HG03064 (cell line): ENCODE results near the gene OR5B12.
"Not testable (repeated sequence)": the region's sequence is repeated elsewhere in the genome, so short reads cannot be mapped to it uniquely, and the experiment has no call there.

ENCODE experiments used
- ATAC-seq: cut with Tn5 transposase; IDR thresholded peaks from one replicate; pipeline ENCODE4 v1.9.1; 2021; ENCODE audit warnings: low read depth; ENCODE audit not compliant: unreplicated experiment

OR5B12 gene

DNA sequence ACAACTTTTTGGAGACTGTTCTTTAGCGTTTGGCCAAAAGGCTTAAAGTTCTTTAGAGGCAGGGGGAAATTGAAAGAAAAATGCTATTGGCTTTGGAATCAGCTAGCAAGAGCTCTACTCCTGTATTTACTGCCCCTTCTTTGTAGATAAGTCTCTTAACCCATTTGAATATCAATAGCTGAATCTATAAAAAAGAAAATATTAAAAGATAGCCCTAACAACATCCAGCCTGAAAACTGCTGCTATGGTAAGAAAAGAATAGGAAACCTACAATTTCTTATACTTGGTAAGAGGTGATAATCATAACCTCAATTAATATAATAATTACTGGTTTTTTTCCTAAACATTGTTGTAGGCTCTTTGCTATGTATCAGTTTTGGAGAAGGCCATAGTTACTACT is at the start of gene OR5B12:
Gene OR5B12, minus strand, starts transcription at position 101 of the 400 bp plus-strand sequence. CDS start 2,085 bp downstream, outside the sequence.
- no peak for ATAC-seq

DNA sequence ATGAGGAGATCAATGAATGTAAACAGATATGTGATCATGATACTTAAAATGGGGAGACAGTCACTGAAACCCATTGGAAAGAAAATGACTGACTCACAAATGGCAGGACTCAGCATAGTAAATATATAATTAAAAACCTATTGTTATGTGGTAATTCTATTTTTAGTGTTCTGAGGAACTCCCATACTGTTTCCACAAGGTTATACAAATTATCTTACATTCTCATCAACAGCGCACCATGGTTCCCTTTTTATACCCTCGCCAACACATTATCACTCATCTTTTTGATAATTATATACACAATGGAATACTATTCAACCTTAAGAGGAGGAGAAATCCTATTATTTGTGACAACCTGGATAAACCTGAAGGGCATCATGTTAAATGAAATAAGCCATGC is 48.8 kb upstream of the OR5B12 start:
- no peak for ATAC-seq

- ATAC-seq: no peak
These were observed 45.1 kb upstream of the OR5B12 start for GRCh38 chr11:58487170-58487569.

DNA sequence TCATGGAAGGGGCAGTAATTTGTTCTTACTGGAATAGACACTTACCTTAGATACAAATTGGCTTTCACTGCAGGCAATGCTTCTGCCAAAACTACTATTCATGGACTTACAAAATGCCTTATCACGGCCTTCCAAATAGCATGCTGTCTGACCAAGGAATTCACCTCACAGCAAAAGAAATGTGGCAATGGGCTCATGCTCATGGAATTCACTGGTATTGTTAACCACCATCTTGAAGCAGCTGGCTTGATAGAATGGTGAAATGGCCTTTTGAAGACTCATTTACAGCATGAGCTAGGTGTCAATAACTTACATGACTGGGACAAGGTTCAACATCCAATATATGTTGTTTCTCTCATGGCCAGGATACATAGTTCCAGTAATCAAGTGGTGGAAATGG is 43.9 kb upstream of the OR5B12 start:
- no peak for ATAC-seq

DNA sequence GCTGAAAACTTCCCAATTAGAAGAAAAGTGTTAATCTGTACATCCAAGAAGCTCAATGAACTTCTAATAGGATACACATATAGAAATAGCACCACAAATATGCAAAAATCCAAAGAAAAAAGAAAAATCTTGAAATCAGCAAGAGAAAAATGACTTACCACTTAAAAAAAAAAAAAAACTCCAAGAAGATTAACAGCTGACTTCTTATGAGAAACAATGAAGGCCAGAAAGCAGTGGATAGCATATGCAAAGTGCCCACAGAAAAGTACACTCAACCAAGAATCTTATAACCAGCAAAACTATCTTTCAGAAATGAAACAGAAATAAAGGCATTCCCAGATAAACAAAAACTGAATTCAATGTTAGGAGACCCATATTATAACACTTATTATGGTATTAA is 29.9 kb upstream of the OR5B12 start:
- ATAC-seq: no peak

GRCh38 chr11:58466293-58466692 is 24.3 kb upstream of the OR5B12 start:
- no peak for ATAC-seq

GRCh38 chr11:58465690-58466089 is 23.7 kb upstream of the OR5B12 start:
- no peak for ATAC-seq

DNA sequence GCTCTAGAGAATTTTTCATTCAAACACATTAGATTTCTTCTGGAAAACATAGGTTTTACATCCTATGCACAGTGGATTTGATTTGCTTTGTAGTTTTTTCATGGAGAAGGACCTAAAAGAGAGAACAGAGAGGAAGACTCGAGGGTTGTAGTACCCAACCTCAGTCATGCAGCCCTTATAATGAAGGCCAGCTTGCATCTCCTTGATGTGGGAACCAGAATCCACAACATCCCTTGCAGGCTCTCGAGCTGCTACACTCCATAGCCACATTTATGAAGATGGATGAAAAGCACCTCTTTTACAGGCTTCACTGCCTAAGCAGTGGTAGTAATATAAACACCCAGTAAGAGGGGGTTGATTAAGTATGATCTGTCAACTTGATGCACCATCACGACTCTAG is 9.5 kb upstream of the OR5B12 start:
- no peak for ATAC-seq

- no peak for ATAC-seq
These were observed 4.3 kb upstream of the OR5B12 start for GRCh38 chr11:58446294-58446693.

DNA sequence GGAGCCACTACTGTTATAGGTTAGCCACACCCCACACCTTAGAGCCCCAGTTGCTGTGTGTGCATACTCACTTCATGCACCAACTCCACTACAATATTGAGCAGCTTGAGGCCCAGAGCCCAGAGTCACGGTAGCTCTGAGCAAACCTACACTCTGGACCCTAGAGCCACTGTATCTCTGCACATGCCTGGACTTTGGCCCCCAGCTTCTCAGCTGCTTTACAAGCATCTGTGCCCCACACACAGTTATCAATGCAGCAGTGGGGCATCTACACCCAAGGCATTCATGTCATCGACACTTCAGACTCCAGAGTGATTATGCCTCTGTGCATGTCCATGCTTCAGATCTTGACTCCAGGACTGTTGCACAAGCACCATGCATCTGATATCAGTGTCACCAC is 2.3 kb upstream of the OR5B12 start:
- ATAC-seq: no peak

GRCh38 chr11:58438486-58438885 is 3.5 kb downstream of the OR5B12 start:
- ATAC-seq: no peak

DNA sequence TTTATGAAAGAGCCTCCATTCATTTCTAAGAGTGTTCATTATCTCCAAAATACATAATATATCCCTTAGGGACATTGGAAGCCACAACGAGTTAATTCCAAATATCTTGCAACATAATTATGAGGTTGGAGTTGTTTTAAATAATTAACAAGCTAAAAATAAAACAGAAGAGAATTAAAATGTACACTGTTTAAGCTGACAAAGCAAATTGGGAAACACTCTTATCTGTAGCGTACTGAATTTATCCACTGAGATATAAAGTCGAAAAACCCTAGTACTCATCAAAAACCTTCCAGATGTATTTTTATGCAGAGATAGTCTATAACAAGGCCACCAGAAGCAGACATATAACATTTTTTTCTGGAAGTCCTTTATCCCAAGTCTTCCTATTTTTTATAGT is 7.8 kb downstream of the OR5B12 start:
- no peak for ATAC-seq

DNA sequence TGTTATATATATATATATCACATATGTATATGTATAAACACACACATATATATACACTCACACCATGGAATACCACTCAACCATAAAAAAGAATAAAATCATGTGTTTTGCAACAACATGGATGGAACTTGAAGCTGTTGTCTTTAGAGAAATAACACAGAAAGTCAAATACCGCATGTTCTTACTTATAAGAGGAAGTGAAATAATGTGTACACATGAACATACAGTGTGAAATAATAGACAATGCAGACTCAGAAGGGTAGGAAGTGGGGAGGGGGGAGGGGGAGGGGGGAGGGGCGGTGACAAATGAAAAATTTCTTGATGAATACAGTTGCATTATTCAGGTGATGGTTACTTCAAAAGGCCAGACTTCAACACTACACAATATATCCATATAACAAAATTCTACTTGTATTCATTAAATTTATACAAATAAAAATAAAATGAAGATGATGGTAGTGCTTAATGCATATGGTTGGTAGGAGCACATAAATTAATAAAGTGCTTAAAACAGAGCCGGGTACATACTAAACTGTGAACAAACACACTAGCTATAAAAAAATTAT is 8.3 kb downstream of the OR5B12 start:
- ATAC-seq: no peak

DNA sequence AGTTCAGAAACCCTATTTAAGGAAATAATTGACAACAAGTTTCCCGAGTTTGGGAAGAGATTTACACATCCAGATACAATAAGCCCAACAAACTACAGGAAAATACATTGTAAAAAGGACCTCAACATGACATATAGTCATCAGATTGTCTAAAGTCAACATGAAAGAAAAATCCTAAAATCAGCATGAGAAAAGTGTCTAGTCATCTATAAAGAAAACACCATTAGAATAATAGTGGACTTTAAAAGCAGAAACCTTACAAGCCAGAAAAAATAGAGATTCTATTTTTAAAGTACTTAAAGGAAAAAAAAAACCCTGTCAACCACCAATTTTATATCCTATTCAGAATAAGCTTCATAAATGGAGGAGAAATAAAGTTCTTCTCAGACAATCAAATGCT is 12.8 kb downstream of the OR5B12 start:
- no peak for ATAC-seq

DNA sequence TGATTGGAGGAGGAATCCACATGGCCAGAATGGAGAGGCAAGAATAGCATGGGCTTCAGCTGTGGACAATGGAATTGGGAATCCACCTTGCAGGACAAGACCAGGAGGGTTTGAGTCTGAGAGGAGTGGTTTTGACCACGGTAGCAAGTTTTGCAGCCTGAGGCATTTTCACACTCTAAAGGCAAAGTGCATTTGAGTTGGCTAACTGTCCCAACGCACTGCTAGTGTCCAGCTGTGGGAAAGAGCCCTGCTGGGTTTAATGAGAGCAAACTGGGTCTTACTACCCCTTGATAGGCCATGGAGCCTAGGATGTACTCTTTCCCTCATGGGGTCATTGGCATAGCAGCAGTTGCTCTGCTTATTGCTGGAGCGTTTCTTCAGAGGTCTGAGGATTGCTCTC is 14.0 kb downstream of the OR5B12 start, which contains the start of gene OR5B2:
Gene OR5B2, minus strand, starts transcription at position 101 of the 400 bp plus-strand sequence. CDS start 4,860 bp downstream, outside the sequence.
- no peak for ATAC-seq

GRCh38 chr11:58406774-58407173 is 35.3 kb downstream of the OR5B12 start, which contains the start of gene OR5B3:
Gene OR5B3 (minus strand): TSS chr11:58406874. CDS start chr11:58403409, 3,465 bp downstream.
- no peak for ATAC-seq

GRCh38 chr11:58399622-58400021 is 42.4 kb downstream of the OR5B12 start:
- not testable (repeated sequence) for ATAC-seq

DNA sequence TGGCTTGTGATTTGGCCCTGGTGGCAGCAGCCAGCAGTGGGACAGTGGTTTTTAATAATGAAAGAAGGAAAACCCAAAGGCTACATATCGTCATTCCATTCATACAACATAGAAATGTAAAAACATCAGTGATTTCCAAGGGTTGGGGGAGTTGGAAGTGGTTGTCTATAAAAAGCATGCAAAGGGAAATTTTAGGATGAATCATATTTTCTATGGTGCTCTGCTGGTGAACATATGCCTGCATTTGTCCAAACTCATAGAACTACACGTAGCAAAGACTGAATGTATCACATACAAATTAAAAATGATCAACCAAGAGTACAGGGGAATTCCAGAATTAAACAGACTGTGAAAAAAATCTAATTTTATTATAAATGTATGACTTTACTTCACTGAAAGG is 46.5 kb downstream of the OR5B12 start:
- ATAC-seq: no peak

DNA sequence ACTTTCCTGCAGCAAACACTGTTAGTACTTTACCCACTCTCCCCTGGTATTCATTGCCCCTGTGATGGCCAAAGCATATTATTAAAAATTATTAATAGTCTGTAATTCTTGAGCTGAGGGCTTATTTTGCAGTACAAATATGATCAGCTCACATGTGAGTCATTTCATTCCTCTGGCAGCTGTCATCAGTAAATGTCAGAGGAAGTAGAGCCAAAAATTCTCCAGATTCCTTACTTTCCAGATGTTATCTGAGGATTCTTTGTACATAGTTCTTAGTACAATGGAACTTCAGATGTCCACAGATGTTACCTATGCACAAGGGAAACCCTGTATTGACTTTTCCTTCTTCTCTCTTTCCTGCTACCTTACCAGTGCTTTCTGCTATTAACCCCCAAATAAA is 47.8 kb downstream of the OR5B12 start:
- ATAC-seq: no peak

DNA sequence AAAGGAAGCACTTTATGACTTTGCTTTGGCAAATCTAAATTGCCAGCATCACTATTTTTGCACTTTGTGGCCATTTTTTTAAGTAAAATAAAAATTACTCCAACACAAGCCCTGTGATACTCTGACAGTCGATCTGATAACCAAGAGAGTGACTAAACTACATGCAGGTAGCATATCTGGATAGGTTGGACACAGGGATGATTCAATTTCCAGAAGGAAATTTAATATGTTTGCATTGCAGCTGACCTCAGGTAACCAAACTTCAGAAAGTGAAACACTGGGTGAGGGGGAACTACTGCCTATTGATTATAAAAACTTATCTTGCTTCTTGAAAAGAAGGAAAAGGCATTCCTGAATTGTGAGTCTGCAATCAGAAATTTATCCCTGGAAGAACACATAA is 49.3 kb downstream of the OR5B12 start:
- no peak for ATAC-seq

DNA sequence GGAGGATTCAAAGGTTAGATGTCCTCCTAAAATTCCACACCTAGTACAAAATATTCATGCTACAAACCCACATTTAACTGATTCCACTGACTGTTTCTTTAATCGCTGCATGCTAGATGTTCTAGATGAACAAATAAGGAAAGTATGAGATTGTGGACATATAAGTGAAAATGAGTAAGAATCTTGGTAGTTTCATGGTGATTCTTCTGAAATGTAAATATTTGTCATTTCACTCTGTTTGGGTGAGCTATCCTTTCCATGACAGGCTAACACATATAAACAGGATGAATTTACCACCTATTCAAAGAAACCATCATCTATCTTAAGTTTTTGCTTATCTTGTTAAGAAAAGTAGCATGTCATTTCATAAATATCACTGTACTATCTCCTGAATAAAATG is 50.2 kb downstream of the OR5B12 start:
- no peak for ATAC-seq

GRCh38 chr11:58390551-58391063 is 51.4 kb downstream of the OR5B12 start:
- no peak for ATAC-seq
